ENCODE results near the gene GAPDH. TPM values are rescaled to one million over a fixed set of nuclear protein-coding genes. Genes with fewer than 3 reads are reported as not detected.
"Not testable (repeated sequence)": the region's sequence is repeated elsewhere in the genome, so short reads cannot be mapped to it uniquely, and the experiment has no call there.

Gene GAPDH
- total and polyA plus RNA-seq, 8 donors: 579 to 2,765 (median 1,254) TPM

DNA sequence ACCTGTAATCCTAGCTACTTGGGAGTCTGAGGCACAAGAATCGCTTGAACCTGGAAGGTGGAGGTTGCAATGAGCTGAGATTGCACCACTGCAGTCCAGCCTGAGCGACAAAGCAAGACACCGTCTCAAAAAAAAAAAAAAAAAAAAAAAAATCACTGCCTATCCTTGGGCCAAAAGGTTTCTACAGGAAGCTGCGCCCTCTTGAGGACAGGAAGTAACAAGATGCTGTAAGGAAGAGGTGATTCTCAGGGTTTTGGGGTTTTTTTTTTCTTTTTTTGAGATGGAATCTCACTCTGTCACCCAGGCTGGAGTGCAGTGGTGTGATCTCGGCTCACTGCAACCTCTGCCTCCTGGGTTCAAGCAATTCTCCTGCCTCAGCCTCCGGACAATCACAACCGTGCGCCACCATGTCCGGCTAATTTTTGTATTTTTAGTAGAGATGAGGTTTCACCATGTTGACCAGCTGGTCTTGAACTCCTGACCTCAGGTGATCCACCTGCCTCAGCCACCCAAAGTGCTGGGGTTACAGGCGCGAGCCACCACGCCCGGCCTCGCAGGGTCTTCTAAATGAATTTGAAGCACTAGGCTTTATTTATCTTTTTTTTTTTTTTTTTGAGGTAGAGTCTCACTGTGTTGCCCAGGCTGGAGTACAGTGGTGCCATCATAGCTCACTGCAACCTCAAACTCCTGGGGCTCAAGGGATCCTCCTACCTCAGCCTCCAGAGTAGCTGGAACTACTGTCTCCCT is 23.9 kb downstream of the GAPDH start:
- Histone ChIP-seq H3K27ac (peak overlapping the region in 1 of 5 donors; percentile 12), H3K36me3 (peaks cover 49 to 62% (median 60%) of the 10 kb centered on the region in 4 donors), H3K4me1 (peaks cover 7 to 35% (median 23%) of the 10 kb centered on the region in 4 donors)
- DNase-seq: peak in 1 of 2 donors; percentile 75
- H3K9me3 ChIP-seq; H3K27me3 ChIP-seq; intact Hi-C loops (cut with DNase I; ENCODE audit: low total_unique reads); H3K4me3 ChIP-seq: not testable (repeated sequence)
- TF ChIP-seq, protein P1, sequence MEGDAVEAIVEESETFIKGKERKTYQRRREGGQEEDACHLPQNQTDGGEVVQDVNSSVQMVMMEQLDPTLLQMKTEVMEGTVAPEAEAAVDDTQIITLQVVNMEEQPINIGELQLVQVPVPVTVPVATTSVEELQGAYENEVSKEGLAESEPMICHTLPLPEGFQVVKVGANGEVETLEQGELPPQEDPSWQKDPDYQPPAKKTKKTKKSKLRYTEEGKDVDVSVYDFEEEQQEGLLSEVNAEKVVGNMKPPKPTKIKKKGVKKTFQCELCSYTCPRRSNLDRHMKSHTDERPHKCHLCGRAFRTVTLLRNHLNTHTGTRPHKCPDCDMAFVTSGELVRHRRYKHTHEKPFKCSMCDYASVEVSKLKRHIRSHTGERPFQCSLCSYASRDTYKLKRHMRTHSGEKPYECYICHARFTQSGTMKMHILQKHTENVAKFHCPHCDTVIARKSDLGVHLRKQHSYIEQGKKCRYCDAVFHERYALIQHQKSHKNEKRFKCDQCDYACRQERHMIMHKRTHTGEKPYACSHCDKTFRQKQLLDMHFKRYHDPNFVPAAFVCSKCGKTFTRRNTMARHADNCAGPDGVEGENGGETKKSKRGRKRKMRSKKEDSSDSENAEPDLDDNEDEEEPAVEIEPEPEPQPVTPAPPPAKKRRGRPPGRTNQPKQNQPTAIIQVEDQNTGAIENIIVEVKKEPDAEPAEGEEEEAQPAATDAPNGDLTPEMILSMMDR (IDR thresholded peaks at IDR 0.05): peak in 3 of 7 experiments; percentile 23 to 36 (median 28)
- peak in 1 of 3 donors; percentile 33 for TF ChIP-seq POLR2AphosphoS5 (IDR thresholded peaks at IDR 0.05)
- WGBS, 5 donors: 72 to 76% (median 74%) methylated on average over 14 of the region's 14 CpGs

DNA sequence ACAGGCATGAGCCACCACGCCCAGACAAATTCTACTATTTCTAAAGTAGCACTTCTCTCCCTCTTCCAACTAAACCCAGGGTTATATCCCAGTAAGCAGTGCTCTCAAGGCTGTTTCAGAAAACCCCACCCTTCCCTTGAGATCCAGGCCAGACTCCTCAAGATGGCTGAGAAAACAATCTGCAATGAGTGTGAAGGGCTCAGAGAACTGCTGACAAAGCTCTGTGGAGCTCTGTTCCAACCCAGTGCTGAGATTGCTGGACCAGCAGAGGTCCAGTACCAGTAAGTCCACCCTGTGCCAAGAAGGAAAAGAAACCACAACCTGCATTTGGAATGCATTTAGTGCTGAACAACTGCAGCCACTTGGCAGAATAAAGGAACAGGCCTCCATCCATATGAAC is 25.2 kb downstream of the GAPDH start:
- no peaks in the 10 kb centered on the region for H3K27me3 ChIP-seq
- H3K9me3 ChIP-seq: no peaks in the 10 kb centered on the region
- H3K4me3 ChIP-seq: no peak overlapping the region
- DNase-seq: no peak
- H3K4me1 ChIP-seq: peaks cover 0 to 22% (median 10%) of the 10 kb centered on the region in 4 donors
- no peak for TF ChIP-seq EP300 (IDR thresholded peaks at IDR 0.05)
- TF ChIP-seq POLR2AphosphoS5 (IDR thresholded peaks at IDR 0.05): no peak
- TF ChIP-seq, protein P1 (IDR thresholded peaks at IDR 0.05): no peak
- no peak for TF ChIP-seq POLR2A (IDR thresholded peaks at IDR 0.05)
- no peak overlapping the region for H3K27ac ChIP-seq
- 88 to 100% (median 95%) methylated on average over 1 of the region's 1 CpG for WGBS, 5 donors
- peaks cover 54 to 74% (median 72%) of the 10 kb centered on the region in 4 donors for H3K36me3 ChIP-seq
- intact Hi-C loops (cut with DNase I; ENCODE audit: low total_unique reads): no loop called here

DNA sequence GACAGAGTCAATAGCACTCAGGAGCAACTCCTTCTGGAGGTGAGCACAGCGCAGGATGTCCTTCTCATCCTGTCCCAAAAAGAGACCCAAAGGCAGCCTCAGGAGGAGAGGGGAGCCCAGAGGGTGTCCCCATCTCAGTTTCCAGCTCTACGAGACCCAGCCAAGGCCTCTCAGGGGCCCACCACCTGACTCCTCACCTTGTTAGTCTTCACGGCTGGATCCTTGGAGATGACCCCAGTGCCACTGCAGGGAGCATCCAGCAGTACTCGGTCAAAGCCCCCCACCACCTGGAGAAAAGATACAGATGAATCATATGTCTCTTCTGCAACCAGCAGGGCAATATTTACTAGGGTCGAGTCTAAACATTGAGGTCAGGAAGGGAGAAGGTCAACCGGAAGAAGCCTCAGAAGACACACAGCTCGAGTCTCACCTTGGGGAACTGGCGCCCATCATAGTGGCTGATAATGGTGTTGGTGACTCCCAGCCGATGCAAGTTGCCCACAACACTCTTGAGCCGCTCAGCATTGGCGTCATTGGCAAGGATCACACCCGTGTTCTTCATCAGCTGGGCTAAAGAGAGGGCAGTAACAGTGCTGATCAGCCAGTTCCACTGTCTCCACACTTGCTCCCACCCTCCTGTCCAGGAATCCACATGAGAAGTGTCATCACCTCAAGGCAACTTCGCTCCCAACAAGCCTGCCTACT is 26.3 kb downstream of the GAPDH start:
- 88 to 93% (median 91%) methylated on average over 13 of the region's 13 CpGs for WGBS, 5 donors
- peaks cover 60 to 86% (median 83%) of the 10 kb centered on the region in 4 donors for H3K36me3 ChIP-seq
- H3K9me3 ChIP-seq: no peaks in the 10 kb centered on the region
- H3K27me3 ChIP-seq: no peaks in the 10 kb centered on the region
- no peak overlapping the region for H3K27ac ChIP-seq
- intact Hi-C loops (cut with DNase I; ENCODE audit: low total_unique reads): no loop called here
- no peak for DNase-seq
- H3K4me1 ChIP-seq: peaks cover 0 to 15% (median 2%) of the 10 kb centered on the region in 4 donors
- TF ChIP-seq EP300 (IDR thresholded peaks at IDR 0.05) (no peak), POLR2A (IDR thresholded peaks at IDR 0.05) (no peak), POLR2AphosphoS5 (IDR thresholded peaks at IDR 0.05) (no peak)
- TF ChIP-seq, protein P1 (IDR thresholded peaks at IDR 0.05): no peak
- H3K4me3 ChIP-seq: no peak overlapping the region

DNA sequence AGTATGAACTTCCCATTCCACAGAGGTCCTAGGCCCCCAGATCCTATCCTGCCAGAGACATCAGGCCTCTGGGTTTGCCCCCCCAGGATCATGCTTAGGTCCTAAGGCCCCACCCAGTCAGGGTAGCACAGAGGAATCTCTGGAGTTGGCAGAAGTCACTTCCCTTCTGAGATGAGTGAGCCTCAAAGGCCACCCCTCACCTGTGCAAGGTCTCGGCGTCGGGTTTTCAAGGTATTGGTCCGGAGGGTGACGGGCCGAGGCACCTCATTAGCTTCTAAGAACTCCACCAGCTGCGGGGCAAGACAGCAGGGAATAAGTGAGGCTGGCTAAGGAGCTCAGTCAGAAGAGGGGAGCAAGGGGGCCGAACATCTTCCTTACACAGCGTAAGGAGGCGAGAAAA is 28.6 kb downstream of the GAPDH start:
- DNase-seq: no peak
- TF ChIP-seq POLR2AphosphoS5 (IDR thresholded peaks at IDR 0.05) (no peak), POLR2A (IDR thresholded peaks at IDR 0.05) (no peak), EP300 (IDR thresholded peaks at IDR 0.05) (no peak)
- TF ChIP-seq, protein P1 (IDR thresholded peaks at IDR 0.05): no peak
- intact Hi-C loops (cut with DNase I; ENCODE audit: low total_unique reads): no loop called here
- Histone ChIP-seq H3K4me1 (peaks cover 0 to 16% (median 10%) of the 10 kb centered on the region in 4 donors), H3K4me3 (no peak overlapping the region), H3K9me3 (no peaks in the 10 kb centered on the region), H3K27me3 (no peaks in the 10 kb centered on the region), H3K36me3 (peaks cover 61 to 81% (median 81%) of the 10 kb centered on the region in 4 donors), H3K27ac (no peak overlapping the region)
- WGBS, 5 donors: 88 to 97% (median 97%) methylated on average over 9 to 10 of the region's 10 CpGs

Measured in stomach (tissue), 9 donors.